Measurements from ENCODE around the gene ALDH16A1. TPM values are rescaled to one million over a fixed set of nuclear protein-coding genes. Genes with fewer than 3 reads are reported as not detected.
"Not testable (repeated sequence)": the region's sequence is repeated elsewhere in the genome, so short reads cannot be mapped to it uniquely, and the experiment has no call there.

The ALDH16A1 gene
- total RNA-seq, 2 experiments from 2014 or later, result 43.7 to 44.2 TPM

GRCh38 chr19:49470615-49470978, 17.6 kb downstream of the ALDH16A1 start:
- Mint-ChIP-seq H3K27ac (peak overlapping the region; percentile 90), H3K36me3 (peaks cover 3% of the 10 kb centered on the region), H3K9me3 (no peaks in the 10 kb centered on the region), H3K4me1 (ENCODE audit: low read depth) (peaks cover 47% of the 10 kb centered on the region), H3K4me3 (no peak overlapping the region), H3K27me3 (no peaks in the 10 kb centered on the region)
- intact Hi-C loops (cut with micrococcal nuclease), result loop anchor here (1.0 to 10.0 kb wide), 8 partner anchors 12 to 246 kb away; partner anchors contain the start of genes DKKL1 and RPL13A
- ChIA-PET CTCF (interaction anchor here (1.0 to 3.0 kb wide), 10 partner anchors 8 to 249 kb away, joined by 3 to 40 read pairs (median 6); partner anchors contain the start of genes ALDH16A1 and PIH1D1), POLR2A (interaction anchor here (0.8 to 6.4 kb wide), 7 partner anchors 11 to 26 kb away, joined by 3 to 52 read pairs (median 4); partner anchors contain the start of genes ALDH16A1 and PIH1D1)
- no peak for DNase-seq

GRCh38 chr19:49472936-49473335, 19.9 kb downstream of the ALDH16A1 start:
- H3K4me1 Mint-ChIP-seq (ENCODE audit: low read depth), result peaks cover 57% of the 10 kb centered on the region
- POLR2A ChIA-PET, result interaction anchor here (0.6 to 6.4 kb wide), 6 partner anchors 15 to 31 kb away, joined by 3 to 52 read pairs (median 4); partner anchors contain the start of genes ALDH16A1, PIH1D1 and RPL13A
- CTCF ChIA-PET, result interaction anchor here (0.6 to 3.0 kb wide), 14 partner anchors 10 to 247 kb away, joined by 3 to 18 read pairs (median 4); partner anchors contain the start of genes ALDH16A1 and PIH1D1
- no peaks in the 10 kb centered on the region for H3K27me3 Mint-ChIP-seq
- intact Hi-C loops (cut with micrococcal nuclease), result loop anchor here (5.0 to 10.0 kb wide), 3 partner anchors 141 to 248 kb away; no protein-coding TSS in a partner anchor
- no peaks in the 10 kb centered on the region for H3K9me3 Mint-ChIP-seq
- H3K36me3 Mint-ChIP-seq, result peaks cover 14% of the 10 kb centered on the region
- peak overlapping the region; percentile 92 for H3K27ac Mint-ChIP-seq
- no peak for DNase-seq
- peak overlapping the region; percentile 88 for H3K4me3 Mint-ChIP-seq

- H3K4me1 Mint-ChIP-seq (ENCODE audit: low read depth), result peaks cover 56% of the 10 kb centered on the region
- peak overlapping the region; percentile 92 for H3K27ac Mint-ChIP-seq
- H3K4me3 Mint-ChIP-seq, result peak overlapping the region; percentile 88
- intact Hi-C loops (cut with micrococcal nuclease), result loop anchor here (5.0 to 10.0 kb wide), 3 partner anchors 141 to 249 kb away; no protein-coding TSS in a partner anchor
- not testable (repeated sequence) for H3K9me3 Mint-ChIP-seq, H3K27me3 Mint-ChIP-seq, DNase-seq
- POLR2A ChIA-PET, result interaction anchor here (1.2 to 6.4 kb wide), 5 partner anchors 14 to 21 kb away, joined by 3 to 52 read pairs (median 4); partner anchors contain the start of genes ALDH16A1, PIH1D1 and RPL13A
- CTCF ChIA-PET, result interaction anchor here (0.6 to 3.0 kb wide), 15 partner anchors 9 to 1345 kb away, joined by 3 to 18 read pairs (median 4); partner anchors contain the start of genes ALDH16A1 and PIH1D1
- peaks cover 14% of the 10 kb centered on the region for H3K36me3 Mint-ChIP-seq
Measured at GRCh38 chr19:49473501-49473867, 20.5 kb downstream of the ALDH16A1 start.

- intact Hi-C loops (cut with micrococcal nuclease), result loop anchor here (1.0 to 10.0 kb wide), 5 partner anchors 21 to 249 kb away; partner anchors contain the start of genes ALDH16A1 and RPS11
- Mint-ChIP-seq H3K4me1 (ENCODE audit: low read depth) (peaks cover 53% of the 10 kb centered on the region), H3K27ac (peak within 1 kb of the TSS; percentile 92)
Measured at GRCh38 chr19:49473868-49474541, 21.0 kb downstream of the ALDH16A1 start, which contains the start of gene FLT3LG. TSS of gene FLT3LG (plus strand) at chr19:49474215. CDS start at chr19:49474640, 425 bp downstream.

GRCh38 chr19:49474542-49474924, 21.5 kb downstream of the ALDH16A1 start:
- H3K9me3 Mint-ChIP-seq, result no peaks in the 10 kb centered on the region
- intact Hi-C loops (cut with micrococcal nuclease), result loop anchor here (1.0 to 10.0 kb wide), 5 partner anchors 21 to 250 kb away; partner anchors contain the start of genes ALDH16A1 and RPS11
- ChIA-PET CTCF (interaction anchor here (0.6 to 3.0 kb wide), 7 partner anchors 20 to 1121 kb away, joined by 3 to 29 read pairs (median 5); partner anchors contain the start of genes ALDH16A1, PIH1D1 and RCN3), POLR2A (interaction anchor here (6.4 kb wide), 1 partner anchor 22 kb away, joined by 52 read pairs; the partner anchor contains the start of genes ALDH16A1 and PIH1D1)
- no peak for DNase-seq
- peaks cover 14% of the 10 kb centered on the region for H3K36me3 Mint-ChIP-seq
- peak overlapping the region; percentile 88 for H3K4me3 Mint-ChIP-seq
- H3K4me1 Mint-ChIP-seq (ENCODE audit: low read depth), result peaks cover 50% of the 10 kb centered on the region
- no peaks in the 10 kb centered on the region for H3K27me3 Mint-ChIP-seq
- H3K27ac Mint-ChIP-seq, result peak overlapping the region; percentile 92

More at GRCh38 chr19:49473868-49474541, 21.0 kb downstream of the ALDH16A1 start, which contains the start of gene FLT3LG:
- ChIA-PET POLR2A (interaction anchor here (1.2 to 6.4 kb wide), 4 partner anchors 14 to 21 kb away, joined by 4 to 52 read pairs (median 4); partner anchors contain the start of genes ALDH16A1, PIH1D1 and RPL13A), CTCF (interaction anchor here (0.6 to 3.0 kb wide), 15 partner anchors 9 to 1345 kb away, joined by 3 to 18 read pairs (median 4); partner anchors contain the start of genes ALDH16A1 and PIH1D1)
- H3K27me3 Mint-ChIP-seq, result no peaks in the 10 kb centered on the region
- peak within 1 kb of the TSS; percentile 88 for H3K4me3 Mint-ChIP-seq
- peak; percentile 93 for DNase-seq
- peaks cover 13% of the 10 kb centered on the region for H3K36me3 Mint-ChIP-seq
- H3K9me3 Mint-ChIP-seq, result no peaks in the 10 kb centered on the region

- Mint-ChIP-seq H3K36me3 (peaks cover 16% of the 10 kb centered on the region), H3K4me3 (peak overlapping the region; percentile 88), H3K27me3 (no peaks in the 10 kb centered on the region), H3K4me1 (ENCODE audit: low read depth) (peaks cover 45% of the 10 kb centered on the region), H3K27ac (peak overlapping the region; percentile 92), H3K9me3 (no peaks in the 10 kb centered on the region)
- intact Hi-C loops (cut with micrococcal nuclease), result loop anchor here (10.0 kb wide), 2 partner anchors 211 to 251 kb away; no protein-coding TSS in a partner anchor
- ChIA-PET POLR2A (interaction anchor here (0.8 to 1.7 kb wide), 4 partner anchors 13 to 22 kb away, joined by 3 to 15 read pairs (median 5); partner anchors contain the start of genes ALDH16A1, RPL13A and RPS11), CTCF (interaction anchor here (0.5 to 2.3 kb wide), 19 partner anchors 10 to 1122 kb away, joined by 3 to 29 read pairs (median 5); partner anchors contain the start of genes ALDH16A1, PIH1D1, RCN3 and RPL13A)
- DNase-seq, result peak; percentile 48
Measured at GRCh38 chr19:49475191-49475917, 22.3 kb downstream of the ALDH16A1 start.

- Mint-ChIP-seq H3K27me3 (no peaks in the 10 kb centered on the region), H3K36me3 (peaks cover 20% of the 10 kb centered on the region), H3K9me3 (no peaks in the 10 kb centered on the region), H3K4me1 (ENCODE audit: low read depth) (peaks cover 36% of the 10 kb centered on the region), H3K27ac (peak overlapping the region; percentile 92), H3K4me3 (peak overlapping the region; percentile 88)
- CTCF ChIA-PET, result interaction anchor here (0.6 to 2.3 kb wide), 21 partner anchors 10 to 378 kb away, joined by 3 to 29 read pairs (median 4); partner anchors contain the start of genes ALDH16A1, PIH1D1, RCN3 and RPL13A
- intact Hi-C loops (cut with micrococcal nuclease), result loop anchor here (1.0 to 10.0 kb wide), 4 partner anchors 11 to 251 kb away; partner anchors contain the start of gene RPL13A
- DNase-seq, result peak; percentile 90
- POLR2A ChIA-PET, result interaction anchor here (0.8 to 1.7 kb wide), 6 partner anchors 9 to 23 kb away, joined by 3 to 15 read pairs (median 4); partner anchors contain the start of genes ALDH16A1, RPL13A and RPS11
Measured at GRCh38 chr19:49475995-49476880, 23.2 kb downstream of the ALDH16A1 start.

GRCh38 chr19:49479975-49480628, 27.1 kb downstream of the ALDH16A1 start:
- no peak for DNase-seq
- peaks cover 19% of the 10 kb centered on the region for H3K4me1 Mint-ChIP-seq (ENCODE audit: low read depth)
- peaks cover 22% of the 10 kb centered on the region for H3K36me3 Mint-ChIP-seq
- H3K27me3 Mint-ChIP-seq, result no peaks in the 10 kb centered on the region
- no peaks in the 10 kb centered on the region for H3K9me3 Mint-ChIP-seq
- no peak overlapping the region for H3K27ac Mint-ChIP-seq
- no peak overlapping the region for H3K4me3 Mint-ChIP-seq
- intact Hi-C loops (cut with micrococcal nuclease), result loop anchor here (10.0 kb wide), 2 partner anchors 215 to 255 kb away; no protein-coding TSS in a partner anchor
- ChIA-PET POLR2A (no interaction called here), CTCF (no interaction called here)

- H3K27ac Mint-ChIP-seq, result peak overlapping the region; percentile 34
- ChIA-PET CTCF (no interaction called here), POLR2A (interaction anchor here (0.6 kb wide), 1 partner anchor 345 kb away, joined by 4 read pairs; no protein-coding TSS in a partner anchor)
- intact Hi-C loops (cut with micrococcal nuclease), result no loop called here
- H3K9me3 Mint-ChIP-seq, result no peaks in the 10 kb centered on the region
- no peak for DNase-seq
- peaks cover 12% of the 10 kb centered on the region for H3K4me1 Mint-ChIP-seq (ENCODE audit: low read depth)
- H3K4me3 Mint-ChIP-seq, result no peak overlapping the region
- H3K27me3 Mint-ChIP-seq, result no peaks in the 10 kb centered on the region
- peaks cover 16% of the 10 kb centered on the region for H3K36me3 Mint-ChIP-seq
Measured at GRCh38 chr19:49481020-49481683, 28.1 kb downstream of the ALDH16A1 start.

Data from activated CD4-positive, alpha-beta memory T cell treated with anti-CD3 and anti-CD28 coated beads for 36 hours (primary cell).